KOPT-K1 (cell line): Measurements from ENCODE around the gene HTT-AS.

ENCODE experiments used
- H3K27ac ChIP-seq: fragments of 200-600 bp; sonication (generic); 2 replicates; pipeline ENCODE4 v1.5.1; 2016; ENCODE audit warnings: antibody characterized with exemption, mild to moderate bottlenecking, low read depth, low read length; ENCODE audit not compliant: poor library complexity, severe bottlenecking
- H3K36me3 ChIP-seq: fragments of 200-600 bp; sonication (generic); 2 replicates; pipeline ENCODE4 v1.5.1; 2017; ENCODE audit warnings: antibody characterized with exemption, mild to moderate bottlenecking, low read length, moderate library complexity; ENCODE audit not compliant: insufficient read depth
- H3K9me3 ChIP-seq: fragments of 200-600 bp; sonication (generic); 2 replicates; pipeline ENCODE4 v1.5.1; 2017; ENCODE audit warnings: antibody characterized with exemption, low read length, mild to moderate bottlenecking; ENCODE audit not compliant: insufficient read depth, poor library complexity, severe bottlenecking

The HTT-AS gene

DNA sequence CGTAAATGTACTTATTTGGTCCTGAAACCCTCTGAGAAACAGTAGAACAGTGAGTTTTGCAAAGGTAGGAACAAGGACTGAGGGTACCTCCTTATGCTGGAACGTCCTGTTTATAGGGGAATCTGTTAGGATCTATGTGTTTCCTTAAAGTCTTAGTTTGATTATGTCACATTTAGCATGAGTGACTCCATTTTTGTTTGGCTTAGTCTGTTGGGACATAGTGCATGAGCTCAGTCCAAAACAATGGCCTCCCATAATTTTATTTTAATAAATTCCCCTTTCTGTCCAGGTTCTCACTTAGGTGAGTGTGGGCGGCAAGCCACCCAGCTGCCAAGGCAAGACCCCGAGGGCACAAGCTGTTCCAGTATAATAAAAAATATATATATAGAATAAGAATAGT lies 27.7 kb downstream of the HTT-AS start:
- Histone ChIP-seq H3K9me3 (no peaks in the 10 kb centered on the region), H3K36me3 (no peaks in the 10 kb centered on the region), H3K27ac (no peak overlapping the region)

DNA sequence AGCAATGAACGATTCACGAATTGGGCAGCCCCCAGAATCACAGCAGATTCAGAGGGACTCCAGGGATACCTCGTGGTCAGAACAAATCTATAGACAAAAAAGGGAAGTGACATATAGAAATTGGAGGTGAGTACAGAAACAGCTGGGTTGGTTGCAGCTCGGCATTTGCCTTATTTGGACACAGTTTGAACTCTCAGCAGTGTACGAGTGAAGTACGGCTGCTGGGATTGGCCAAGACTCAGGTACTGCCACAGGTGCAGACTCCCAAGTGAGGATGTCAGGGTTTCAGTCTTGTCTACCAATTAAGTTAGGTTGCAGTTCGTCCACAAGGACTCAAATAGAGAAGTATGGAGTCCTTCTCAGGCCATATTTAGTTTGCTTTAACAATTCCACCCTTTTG lies 28.2 kb downstream of the HTT-AS start:
- Histone ChIP-seq H3K36me3 (no peaks in the 10 kb centered on the region), H3K27ac (no peak overlapping the region), H3K9me3 (no peaks in the 10 kb centered on the region)

DNA sequence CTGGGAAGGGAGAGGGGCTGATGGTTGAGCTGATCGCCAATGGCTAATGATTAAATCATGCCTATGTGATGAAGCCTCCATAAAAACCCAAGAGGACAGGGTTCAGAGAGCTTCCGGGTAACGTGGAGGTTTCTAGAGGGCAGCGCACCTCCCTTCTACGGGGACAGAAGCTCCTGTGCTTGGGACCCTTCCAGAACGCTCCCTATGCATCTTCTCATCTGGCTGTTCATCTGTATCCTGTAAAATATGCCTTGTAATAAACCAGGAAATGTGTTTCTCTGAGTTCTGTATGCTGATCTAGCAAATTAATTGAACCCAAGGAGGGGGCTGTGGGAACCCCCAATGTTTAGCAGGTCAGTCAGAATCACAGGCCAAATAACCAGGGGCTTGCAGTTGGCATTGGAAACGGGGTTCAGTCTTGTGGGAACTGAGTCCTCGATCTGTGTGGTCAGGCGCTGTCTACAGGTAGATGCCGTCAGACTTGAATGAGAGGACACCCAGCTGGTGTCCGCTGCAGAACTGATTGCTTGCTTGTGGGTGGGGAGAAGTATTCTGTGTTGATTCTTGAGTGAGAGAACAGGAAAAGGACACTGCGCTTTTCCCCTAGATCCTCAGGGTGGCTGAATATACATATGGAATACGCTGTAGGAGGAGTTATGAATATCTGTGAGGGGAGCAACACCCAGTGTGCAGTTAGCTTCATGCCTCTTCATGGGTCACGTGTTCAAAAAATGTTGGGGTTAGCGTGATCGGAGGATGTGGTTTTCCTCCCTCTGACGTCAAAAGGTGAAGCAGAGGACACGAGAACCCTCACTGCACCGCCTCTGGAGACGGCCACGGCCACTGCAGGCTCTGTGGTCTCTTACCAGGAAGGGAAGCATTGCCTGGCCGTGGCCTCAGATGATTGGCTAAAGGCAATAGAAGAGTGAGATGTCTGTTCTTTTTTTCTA lies 29.2 kb downstream of the HTT-AS start:
- Histone ChIP-seq H3K36me3 (no peaks in the 10 kb centered on the region), H3K27ac (no peak overlapping the region), H3K9me3 (no peaks in the 10 kb centered on the region)

DNA sequence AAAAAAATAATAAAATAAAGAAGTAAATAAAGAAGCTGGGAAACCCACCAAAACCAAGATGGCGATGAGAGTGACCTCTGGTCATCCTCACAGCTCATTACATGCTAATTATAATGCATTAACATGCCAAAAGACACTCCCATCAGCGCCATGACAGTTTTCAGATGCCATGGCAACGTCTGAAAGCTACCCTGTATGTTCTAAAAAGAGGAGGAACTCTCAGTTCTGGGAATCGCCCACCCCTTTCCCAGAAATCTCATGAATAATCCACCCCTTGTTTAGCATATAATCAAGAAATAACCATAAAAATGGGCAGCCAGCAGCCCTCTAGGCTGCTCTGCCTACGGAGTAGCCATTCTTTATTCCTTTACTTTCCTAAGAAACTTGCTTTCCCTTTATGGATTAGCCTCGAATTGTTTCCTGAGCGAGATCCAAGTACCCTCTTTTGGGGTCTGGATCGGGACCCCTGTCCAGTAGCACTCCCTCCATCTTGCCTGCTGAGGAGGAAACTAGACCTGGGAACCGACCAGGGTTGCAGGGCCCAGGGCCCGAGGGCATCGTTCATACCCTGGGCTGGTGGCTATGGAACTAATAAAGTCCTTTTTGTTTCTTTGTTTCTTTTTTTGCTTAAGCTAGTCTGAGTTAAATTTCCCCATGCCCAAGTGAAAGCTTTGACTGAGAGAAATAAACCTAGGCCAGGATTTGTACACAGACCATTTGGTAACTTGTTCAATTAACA lies 30.9 kb downstream of the HTT-AS start:
- H3K9me3 ChIP-seq: no peaks in the 10 kb centered on the region
- H3K27ac ChIP-seq: no peak overlapping the region
- no peaks in the 10 kb centered on the region for H3K36me3 ChIP-seq

DNA sequence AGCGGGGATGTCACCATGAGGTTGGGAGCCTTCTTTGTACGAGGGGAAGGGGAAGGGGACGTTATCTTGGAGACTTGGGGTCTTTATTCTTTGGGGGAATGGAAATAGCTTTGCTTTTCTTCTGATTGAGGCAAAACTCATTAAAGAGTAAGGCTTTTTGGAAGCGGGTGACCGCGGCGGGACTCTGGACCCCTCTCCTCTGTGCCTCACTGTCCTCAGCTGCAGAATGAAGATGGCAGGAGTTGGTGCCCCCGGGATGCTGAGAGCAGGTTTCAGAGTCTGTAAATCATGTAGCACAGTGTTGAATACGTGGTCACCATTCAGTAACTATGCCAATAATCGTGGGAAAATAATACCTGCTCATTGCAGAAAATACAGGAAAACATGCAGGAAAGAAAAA lies 32.1 kb downstream of the HTT-AS start:
- H3K9me3 ChIP-seq: no peaks in the 10 kb centered on the region
- H3K36me3 ChIP-seq: no peaks in the 10 kb centered on the region
- no peak overlapping the region for H3K27ac ChIP-seq

DNA sequence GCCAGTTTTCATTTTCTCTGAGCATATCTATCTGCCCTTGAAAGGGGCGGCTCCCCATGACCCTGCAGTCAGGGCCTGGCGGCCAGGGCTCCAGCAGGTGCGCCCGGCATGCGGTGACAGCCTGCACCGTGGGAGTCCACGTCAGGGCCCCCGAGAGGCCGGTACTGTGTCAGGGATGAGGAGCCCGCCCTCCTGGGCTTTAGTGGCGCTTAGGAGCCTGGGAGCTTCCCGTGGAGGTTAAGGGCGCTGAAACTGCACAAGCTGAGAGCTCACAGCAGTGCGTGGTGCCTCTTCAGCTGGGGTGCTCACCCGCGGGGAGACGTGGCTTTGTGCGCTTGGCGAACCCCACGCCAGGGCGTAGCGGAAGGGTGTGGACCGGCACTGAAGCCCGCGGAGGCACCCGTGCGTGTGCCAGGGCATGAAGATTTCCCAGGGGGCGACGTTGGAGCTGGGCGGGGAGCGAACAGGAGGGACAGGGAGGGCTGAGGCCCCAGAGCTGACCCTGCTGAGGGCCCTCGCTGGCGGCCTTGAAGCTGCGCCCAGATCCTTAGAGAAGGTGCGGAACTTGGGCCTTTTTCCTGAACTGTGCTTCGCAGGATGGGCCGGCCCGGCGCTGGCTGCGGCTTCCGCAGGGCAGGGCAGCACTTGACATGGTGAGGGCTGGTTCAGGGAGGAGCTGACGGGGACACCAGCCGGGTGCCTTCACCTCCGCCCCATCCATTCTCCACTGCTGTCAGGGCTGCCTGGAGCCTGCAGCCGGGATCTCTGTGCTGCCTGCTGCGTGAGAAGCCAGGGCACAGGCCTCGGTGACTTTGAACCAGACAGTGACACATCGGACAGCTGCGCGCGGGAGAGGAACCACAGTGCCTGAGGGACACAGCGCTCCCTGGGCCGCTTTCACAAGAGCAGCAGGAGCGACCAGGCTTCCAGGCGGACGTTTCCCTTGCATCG lies 32.9 kb downstream of the HTT-AS start:
- Histone ChIP-seq H3K36me3 (no peaks in the 10 kb centered on the region), H3K9me3 (no peaks in the 10 kb centered on the region), H3K27ac (no peak overlapping the region)

DNA sequence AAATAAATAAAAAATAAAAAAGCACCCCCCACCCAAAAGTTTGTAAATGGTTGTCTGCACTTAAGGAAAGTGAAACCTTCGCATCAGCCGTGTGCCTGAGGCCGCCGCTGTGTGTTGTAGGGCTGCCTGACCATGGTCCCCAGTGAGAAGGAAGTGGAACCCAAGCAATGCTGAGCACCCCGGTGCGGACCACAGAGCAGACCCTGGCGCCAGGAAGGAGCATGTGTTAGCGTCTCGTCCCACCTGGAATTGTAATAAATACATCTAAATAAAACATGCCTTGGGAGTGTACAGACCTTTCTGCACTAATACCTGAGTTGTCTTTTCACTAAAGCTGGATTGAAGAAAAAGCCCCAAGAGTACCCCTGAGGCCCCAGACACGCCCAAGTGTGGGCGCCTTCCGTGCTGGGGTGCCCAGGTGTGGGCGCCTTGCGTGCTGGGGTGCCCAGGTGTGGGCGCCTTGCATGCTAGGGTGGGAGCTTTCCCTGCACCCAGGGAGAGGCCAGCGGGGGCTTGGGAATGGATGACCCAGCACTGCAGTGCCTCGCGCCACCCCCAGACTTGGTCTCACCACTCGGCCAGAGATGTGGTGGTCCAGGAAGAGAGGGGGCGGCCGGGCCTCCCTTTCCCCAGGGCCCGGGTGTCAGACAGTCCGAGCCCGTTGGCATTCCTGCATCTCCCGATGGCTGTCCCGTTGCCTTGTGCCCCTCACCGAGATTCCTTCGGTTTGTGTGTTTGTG lies 33.7 kb downstream of the HTT-AS start:
- no peaks in the 10 kb centered on the region for H3K36me3 ChIP-seq
- no peak overlapping the region for H3K27ac ChIP-seq
- no peaks in the 10 kb centered on the region for H3K9me3 ChIP-seq

DNA sequence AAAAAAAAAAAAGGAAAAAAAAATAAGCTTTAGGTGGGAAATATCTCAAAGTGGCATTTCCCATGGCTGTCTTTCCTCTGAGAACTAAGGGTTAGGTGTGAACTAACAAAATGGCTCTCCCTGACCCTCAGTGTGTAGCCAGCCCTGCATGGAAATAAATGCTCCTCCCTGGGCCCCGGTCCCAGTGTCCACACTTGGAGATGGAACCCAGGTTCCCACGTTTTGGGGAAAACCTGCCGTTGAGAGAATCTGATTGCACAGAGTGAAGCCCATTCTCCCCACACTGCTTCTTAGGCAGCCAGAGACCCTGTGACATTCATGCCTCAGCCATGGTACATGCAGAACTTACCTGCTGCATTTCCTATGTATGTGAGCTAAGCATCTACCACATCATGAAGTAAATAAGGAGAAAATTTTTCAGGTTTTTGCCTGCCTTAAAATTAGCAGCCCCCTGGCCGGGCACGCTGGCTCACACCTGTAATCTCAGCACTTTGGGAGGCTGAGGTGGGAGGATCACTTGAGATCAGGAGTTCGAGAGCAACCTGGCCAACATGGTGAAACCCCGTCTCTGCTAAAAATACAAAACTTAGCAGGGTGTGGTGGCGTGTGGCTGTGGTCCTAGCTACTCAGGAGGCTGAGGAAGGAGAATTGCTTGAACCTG lies 34.5 kb downstream of the HTT-AS start:
- Histone ChIP-seq H3K9me3 (no peaks in the 10 kb centered on the region), H3K27ac (no peak overlapping the region), H3K36me3 (no peaks in the 10 kb centered on the region)

DNA sequence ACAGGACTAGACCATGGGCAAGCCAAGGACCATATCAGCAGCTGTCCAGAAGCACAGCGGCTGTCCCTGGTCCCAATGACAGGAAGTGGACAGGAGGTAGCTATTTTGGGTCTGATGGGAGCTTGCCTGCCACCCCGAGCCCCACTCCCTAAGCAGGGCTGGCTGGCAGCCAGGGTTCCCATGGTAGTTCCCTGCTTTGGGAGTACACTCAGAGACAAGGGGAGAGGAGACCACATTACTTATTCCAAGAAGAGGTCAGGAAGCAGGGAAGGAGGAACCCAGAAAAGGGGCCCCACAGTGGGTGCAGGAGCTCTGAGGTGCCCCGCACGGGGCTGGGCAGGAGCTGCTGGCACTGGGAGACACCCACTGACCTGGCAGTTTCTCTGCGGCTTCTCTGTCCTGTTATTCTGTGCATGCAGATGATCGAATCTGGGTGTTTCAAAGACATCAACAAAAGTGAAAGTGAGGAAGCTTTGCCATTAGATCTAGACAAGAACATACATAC lies 36.3 kb downstream of the HTT-AS start:
- H3K27ac ChIP-seq: peak overlapping the region; percentile 27
- no peaks in the 10 kb centered on the region for H3K9me3 ChIP-seq
- no peaks in the 10 kb centered on the region for H3K36me3 ChIP-seq

DNA sequence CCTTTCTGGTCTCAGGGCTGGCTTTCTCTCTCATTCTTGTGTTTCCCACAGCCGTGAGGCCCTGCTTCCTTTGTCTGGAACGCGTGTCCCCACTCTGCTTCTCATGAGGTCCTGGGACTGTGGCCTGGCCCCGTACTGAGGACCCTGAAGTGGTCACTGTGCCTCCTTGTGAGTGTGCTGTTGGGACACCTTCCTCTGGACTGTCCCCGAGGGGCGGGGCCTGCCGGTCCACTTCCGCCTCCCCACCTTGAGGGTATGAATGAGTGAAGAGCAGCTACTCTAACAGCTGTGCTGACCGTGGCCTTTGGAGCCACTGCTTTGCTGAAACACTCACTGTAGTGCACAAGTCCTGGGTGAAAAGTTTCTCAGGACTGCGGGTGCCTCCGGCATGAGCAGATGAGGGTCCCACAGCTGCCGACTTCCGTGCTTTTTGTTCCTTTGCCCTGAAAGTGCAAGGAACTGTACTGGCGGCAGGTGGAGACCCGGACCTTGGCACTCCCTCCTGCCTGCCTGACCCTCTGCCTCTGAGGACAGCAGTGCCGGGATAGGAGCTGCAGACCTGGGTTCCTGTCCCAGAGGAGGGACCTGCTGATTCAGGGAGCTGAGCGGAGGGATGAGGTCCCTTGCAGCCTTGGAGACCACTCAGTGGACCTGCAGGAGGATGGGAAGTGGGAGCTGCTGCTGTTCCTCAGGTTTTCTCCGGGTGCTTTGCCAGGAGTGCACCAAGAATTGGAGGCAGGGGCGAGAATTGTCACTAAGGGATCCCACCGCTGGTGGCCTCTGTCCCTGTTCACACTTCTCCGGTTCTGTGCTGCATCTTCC lies 38.0 kb downstream of the HTT-AS start:
- Histone ChIP-seq H3K27ac (no peak overlapping the region), H3K36me3 (no peaks in the 10 kb centered on the region), H3K9me3 (no peaks in the 10 kb centered on the region)

DNA sequence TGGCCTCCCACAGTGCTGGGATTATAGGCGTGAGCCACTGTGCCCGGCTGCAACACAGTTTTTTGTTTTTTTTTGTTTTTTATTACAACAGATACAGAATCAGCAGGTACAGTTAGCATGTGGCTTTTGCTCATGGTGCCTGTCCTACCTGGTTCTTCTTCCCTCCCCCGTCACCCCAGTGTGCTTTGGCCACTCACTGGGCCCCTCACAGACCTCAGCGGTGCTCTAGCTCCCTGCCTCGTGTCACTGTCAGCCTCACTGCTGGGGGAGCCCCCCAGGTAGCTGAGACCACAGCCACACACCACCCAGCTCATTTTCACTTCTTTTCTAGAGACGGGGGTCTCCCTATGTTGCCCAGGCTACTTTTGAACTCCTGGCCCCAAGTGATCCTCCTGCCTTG lies 38.7 kb downstream of the HTT-AS start:
- Histone ChIP-seq H3K36me3 (no peaks in the 10 kb centered on the region), H3K9me3 (no peaks in the 10 kb centered on the region), H3K27ac (no peak overlapping the region)

DNA sequence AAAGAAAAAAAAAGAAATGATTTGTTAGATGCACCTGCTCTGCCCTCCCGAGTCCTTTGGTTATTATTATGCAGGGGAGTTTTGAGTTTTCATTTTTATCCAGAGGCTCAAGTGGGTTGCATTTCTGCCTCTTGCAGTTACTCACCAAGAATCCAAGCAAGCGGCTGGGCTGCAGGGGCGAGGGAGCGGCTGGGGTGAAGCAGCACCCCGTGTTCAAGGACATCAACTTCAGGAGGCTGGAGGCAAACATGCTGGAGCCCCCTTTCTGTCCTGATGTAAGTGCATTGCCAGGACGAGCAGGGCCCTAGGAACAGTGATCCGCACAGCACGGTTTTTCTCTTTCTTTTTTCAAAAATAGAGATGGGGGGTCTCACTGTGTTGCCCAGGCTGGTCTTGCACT lies 39.1 kb downstream of the HTT-AS start:
- H3K9me3 ChIP-seq: no peaks in the 10 kb centered on the region
- no peaks in the 10 kb centered on the region for H3K36me3 ChIP-seq
- H3K27ac ChIP-seq: no peak overlapping the region

DNA sequence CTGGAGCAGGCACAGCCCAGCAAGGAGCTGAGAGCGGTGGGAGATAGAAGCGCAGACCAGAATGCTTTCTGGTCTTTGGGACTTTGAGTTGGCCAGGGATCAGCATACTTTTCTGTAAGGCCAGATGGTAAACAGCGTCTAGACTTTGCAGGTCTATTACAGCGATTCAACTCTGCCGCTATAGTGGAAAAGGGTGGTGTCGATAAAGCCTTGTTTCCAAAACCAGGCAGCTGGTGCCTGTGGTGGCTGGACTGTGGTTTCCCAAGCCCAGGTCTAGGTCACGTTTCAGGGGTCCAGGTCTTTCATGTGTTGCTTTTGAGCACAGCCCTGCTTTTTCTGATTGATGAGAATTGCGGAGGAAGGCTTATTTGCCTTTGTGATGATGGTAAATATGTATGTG lies 40.1 kb downstream of the HTT-AS start:
- Histone ChIP-seq H3K27ac (no peak overlapping the region), H3K9me3 (no peaks in the 10 kb centered on the region), H3K36me3 (no peaks in the 10 kb centered on the region)
